Measurements from ENCODE around the gene OLFM3. TPM values are rescaled to one million over a fixed set of nuclear protein-coding genes. Genes with fewer than 3 reads are reported as not detected.

Gene OLFM3
- total RNA-seq, 1 experiment from 2014 or later, result not detected

DNA sequence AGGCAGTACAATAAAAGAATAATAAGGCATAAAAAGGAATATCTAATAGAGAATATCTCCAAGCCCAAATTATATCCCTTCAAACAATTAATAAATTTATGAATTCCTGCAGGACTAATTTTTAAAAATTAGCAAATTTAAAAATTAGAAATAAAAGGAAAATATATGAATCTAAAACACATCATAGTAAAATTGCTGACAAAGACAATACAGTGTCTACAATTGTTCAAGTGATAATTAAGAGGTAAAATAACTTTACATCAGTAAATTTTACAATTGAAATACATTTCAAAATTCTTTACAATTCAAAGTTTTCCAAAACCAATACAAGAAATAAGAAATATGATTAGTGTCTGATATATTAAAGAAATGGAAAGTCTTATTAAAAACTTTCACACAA is 22.8 kb upstream of the OLFM3 start:
- Histone ChIP-seq H3K9me3 (ENCODE audit: control insufficient read depth in 1 of 2, insufficient read depth in 1 of 2, low read depth in 1 of 2, low read length in 2 of 2) (0 out of 4 replicates have a peak, but pooled peaks cover 0 to 3% of the 10 kb centered on the region in 2 experiments), H3K27me3 (ENCODE audit: insufficient read depth, low read length) (no peaks in the 10 kb centered on the region), H3K9ac (ENCODE audit: low read length) (no peak overlapping the region), H3K9me2 (ENCODE audit: insufficient read depth) (no peaks in the 10 kb centered on the region), H3K79me2 (ENCODE audit: insufficient read depth, low read length) (no peaks in the 10 kb centered on the region), H4K20me1 (ENCODE audit: insufficient read depth) (no peaks in the 10 kb centered on the region), H3K4me3 (replicated peaks in 1 of 2; ENCODE audit: low read depth in 1 of 2, low read length in 2 of 2) (no peak overlapping the region), H3K4me1 (ENCODE audit: control insufficient read depth in 1 of 2, insufficient read depth in 2 of 2, low read length in 2 of 2) (no peaks in the 10 kb centered on the region), H2AFZ (ENCODE audit: low read depth, low read length, poor library complexity, severe bottlenecking) (no peak overlapping the region), H3K27ac (ENCODE audit: low read depth, low read length) (no peak overlapping the region), H3K4me2 (ENCODE audit: low read length) (no peak overlapping the region), H3K36me3 (ENCODE audit: control insufficient read depth in 1 of 2, insufficient read depth in 2 of 2, low read length in 2 of 2) (no peaks in the 10 kb centered on the region)
- TF ChIP-seq CBX3 (IDR thresholded peaks at IDR 0.05; ENCODE audit: low read depth) (no peak), SIN3A (IDR thresholded peaks at IDR 0.05; ENCODE audit: low read depth) (no peak), CTCF (IDR thresholded peaks at IDR 0.05 in 2 of 3, conservative IDR thresholded peaks at IDR 0.05 in 1 of 3; ENCODE audit: borderline replicate concordance in 1 of 3, insufficient read depth in 1 of 3, low read depth in 2 of 3, low read length in 2 of 3) (no peak), POLR2AphosphoS5 (IDR thresholded peaks at IDR 0.05; ENCODE audit: low read depth, low read length) (no peak), ZNF274 (IDR thresholded peaks at IDR 0.05; ENCODE audit: low read depth, low read length) (no peak), POLR2A (IDR thresholded peaks at IDR 0.05; ENCODE audit: borderline replicate concordance, extremely low read depth, insufficient read depth, insufficient read length) (no peak), JUND (IDR thresholded peaks at IDR 0.05) (no peak), ZFX (IDR thresholded peaks at IDR 0.05) (no peak), EZH2 (IDR thresholded peaks at IDR 0.05) (no peak), CEBPB (IDR thresholded peaks at IDR 0.05; ENCODE audit: low read depth) (no peak), SP1 (IDR thresholded peaks at IDR 0.05; ENCODE audit: low read depth) (no peak), EGR1 (IDR thresholded peaks at IDR 0.05; ENCODE audit: low read depth) (no peak), SRF (IDR thresholded peaks at IDR 0.05; ENCODE audit: low read depth) (no peak), FOSL1 (IDR thresholded peaks at IDR 0.05; ENCODE audit: low read depth) (no peak), YY1 (IDR thresholded peaks at IDR 0.05; ENCODE audit: extremely low read depth, insufficient replicate concordance, low read depth, low read length) (no peak)
- TF ChIP-seq, protein P1, sequence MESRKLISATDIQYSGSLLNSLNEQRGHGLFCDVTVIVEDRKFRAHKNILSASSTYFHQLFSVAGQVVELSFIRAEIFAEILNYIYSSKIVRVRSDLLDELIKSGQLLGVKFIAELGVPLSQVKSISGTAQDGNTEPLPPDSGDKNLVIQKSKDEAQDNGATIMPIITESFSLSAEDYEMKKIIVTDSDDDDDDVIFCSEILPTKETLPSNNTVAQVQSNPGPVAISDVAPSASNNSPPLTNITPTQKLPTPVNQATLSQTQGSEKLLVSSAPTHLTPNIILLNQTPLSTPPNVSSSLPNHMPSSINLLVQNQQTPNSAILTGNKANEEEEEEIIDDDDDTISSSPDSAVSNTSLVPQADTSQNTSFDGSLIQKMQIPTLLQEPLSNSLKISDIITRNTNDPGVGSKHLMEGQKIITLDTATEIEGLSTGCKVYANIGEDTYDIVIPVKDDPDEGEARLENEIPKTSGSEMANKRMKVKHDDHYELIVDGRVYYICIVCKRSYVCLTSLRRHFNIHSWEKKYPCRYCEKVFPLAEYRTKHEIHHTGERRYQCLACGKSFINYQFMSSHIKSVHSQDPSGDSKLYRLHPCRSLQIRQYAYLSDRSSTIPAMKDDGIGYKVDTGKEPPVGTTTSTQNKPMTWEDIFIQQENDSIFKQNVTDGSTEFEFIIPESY (IDR thresholded peaks at IDR 0.05; ENCODE audit: extremely low read depth, insufficient replicate concordance, low read length), result no peak
- TF ChIP-seq, protein P2, sequence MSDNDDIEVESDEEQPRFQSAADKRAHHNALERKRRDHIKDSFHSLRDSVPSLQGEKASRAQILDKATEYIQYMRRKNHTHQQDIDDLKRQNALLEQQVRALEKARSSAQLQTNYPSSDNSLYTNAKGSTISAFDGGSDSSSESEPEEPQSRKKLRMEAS (IDR thresholded peaks at IDR 0.05), result no peak
- ATAC-seq (no peak), DNase-seq (ENCODE audit: low read depth, low spot score) (no peak)
- POLR2A ChIA-PET, result no interaction called here
- CTCF ChIA-PET, result no interaction called here
- no TSS peak for BruUV-seq (replicated peaks)
- intact Hi-C loops (cut with micrococcal nuclease), result no loop called here
- RAD21 ChIA-PET (ENCODE audit: low non-redundant PET in 1 of 2, low total read pairs in 2 of 2, uncharacterized antibody in 2 of 2, unreplicated experiment in 2 of 2), result no interaction called here
